GM19324 (cell line): Measurements from ENCODE around the gene PSMC3.
"Not testable (repeated sequence)": the region's sequence is repeated elsewhere in the genome, so short reads cannot be mapped to it uniquely, and the experiment has no call there.

Experiments used
- ATAC-seq: cut with Tn5 transposase; IDR thresholded peaks from one replicate; pipeline ENCODE4 v1.9.1; 2021; ENCODE audit warnings: mild to moderate bottlenecking, moderate library complexity; ENCODE audit not compliant: unreplicated experiment, low FRiP score

The PSMC3 gene

GRCh38 chr11:47426062-47426956, at the start of gene PSMC3:
TSS of gene PSMC3 (minus strand) at chr11:47426439. CDS start at chr11:47426279, 160 bp downstream.
- peak; percentile 94 for ATAC-seq

GRCh38 chr11:47470671-47471070, 44.4 kb upstream of the PSMC3 start:
- ATAC-seq: no peak

- ATAC-seq: no peak
Measured at GRCh38 chr11:47469361-47470179, 43.3 kb upstream of the PSMC3 start.

GRCh38 chr11:47468598-47469214, 42.5 kb upstream of the PSMC3 start:
- ATAC-seq: no peak

- no peak for ATAC-seq
Measured at GRCh38 chr11:47467357-47467756, 41.1 kb upstream of the PSMC3 start.

- no peak for ATAC-seq
Measured at GRCh38 chr11:47466701-47467250, 40.5 kb upstream of the PSMC3 start.

GRCh38 chr11:47466201-47466600, 40.0 kb upstream of the PSMC3 start:
- no peak for ATAC-seq

GRCh38 chr11:47464483-47464882, 38.2 kb upstream of the PSMC3 start:
- ATAC-seq: no peak

- no peak for ATAC-seq
Measured at GRCh38 chr11:47461876-47462275, 35.6 kb upstream of the PSMC3 start.

- ATAC-seq: no peak
Measured at GRCh38 chr11:47460571-47461235, 34.5 kb upstream of the PSMC3 start.

GRCh38 chr11:47454258-47454671, 28.0 kb upstream of the PSMC3 start:
- ATAC-seq: not testable (repeated sequence)

GRCh38 chr11:47453365-47453764, 27.1 kb upstream of the PSMC3 start:
- ATAC-seq: no peak

- no peak for ATAC-seq
Measured at GRCh38 chr11:47451990-47452389, 25.8 kb upstream of the PSMC3 start.

- ATAC-seq: no peak
Measured at GRCh38 chr11:47451436-47451835, 25.2 kb upstream of the PSMC3 start.

- ATAC-seq: no peak
Measured at GRCh38 chr11:47449541-47449940, 23.3 kb upstream of the PSMC3 start.

- no peak for ATAC-seq
Measured at GRCh38 chr11:47448566-47449427, 22.6 kb upstream of the PSMC3 start, which contains the start of gene RAPSN. TSS of gene RAPSN (minus strand) at chr11:47449136. CDS start at chr11:47448964, 172 bp downstream.

GRCh38 chr11:47447906-47448305, 21.7 kb upstream of the PSMC3 start:
- no peak for ATAC-seq

GRCh38 chr11:47446833-47447232, 20.6 kb upstream of the PSMC3 start:
- no peak for ATAC-seq

GRCh38 chr11:47445840-47446239, 19.6 kb upstream of the PSMC3 start:
- no peak for ATAC-seq
